ENCODE measurements around the gene CADPS.

The CADPS gene

DNA sequence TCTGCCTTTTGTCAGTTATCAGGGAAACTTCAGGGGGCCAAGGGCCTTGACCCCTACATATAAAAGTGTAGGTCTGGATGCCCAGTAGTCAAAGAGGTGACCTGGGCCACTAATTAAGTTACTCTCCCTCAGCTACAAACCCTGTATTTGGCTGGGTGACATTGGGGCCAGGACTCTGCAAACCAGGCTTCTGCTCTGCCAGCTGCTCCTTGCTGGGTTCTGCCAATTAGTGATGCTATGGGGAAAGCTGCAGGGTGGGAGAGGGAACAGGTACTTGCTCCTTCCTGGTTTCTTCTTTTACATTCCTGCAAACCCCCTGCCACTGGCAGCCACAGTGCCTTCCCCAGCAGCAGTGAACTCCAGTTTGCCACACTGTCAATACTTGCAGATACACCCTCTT lies 179.2 kb downstream of the CADPS start:
- TF ChIP-seq ZNF274 (IDR thresholded peaks at IDR 0.05; ENCODE audit: low read depth, low read length) (no peak), SUZ12 (IDR thresholded peaks at IDR 0.05; ENCODE audit: extremely low read depth, insufficient read depth, insufficient read length) (no peak), YY1 (IDR thresholded peaks at IDR 0.05; ENCODE audit: insufficient read depth, insufficient read length) (no peak)

DNA sequence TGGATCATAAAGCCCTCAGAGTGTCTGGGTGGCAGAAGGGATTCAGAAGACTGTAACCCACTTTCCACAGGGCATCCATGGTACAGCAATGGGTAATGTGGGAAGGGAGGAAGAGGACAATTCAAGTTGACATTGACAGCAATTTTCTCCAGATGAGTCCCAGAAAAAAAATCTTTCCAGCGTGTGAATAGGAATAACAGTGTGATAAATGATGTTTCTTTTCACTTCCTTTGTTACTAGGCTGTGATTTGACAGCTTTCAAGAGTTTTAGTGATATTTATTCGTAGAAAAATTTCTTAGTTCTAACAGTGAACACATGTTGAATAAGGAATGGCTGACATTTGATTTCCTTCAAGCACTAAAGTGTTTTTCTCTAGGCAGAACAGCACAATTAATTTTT lies 186.4 kb downstream of the CADPS start:
- Histone ChIP-seq H3K9ac (ENCODE audit: insufficient read length, low read depth) (no peak overlapping the region), H3K27me3 (ENCODE audit: insufficient read depth, insufficient read length) (no peaks in the 10 kb centered on the region), H3K9me3 (ENCODE audit: insufficient read depth, low read length) (no peaks in the 10 kb centered on the region), H3K4me3 (ENCODE audit: insufficient read length, low read depth) (no peak overlapping the region), H3K4me1 (ENCODE audit: insufficient read depth, insufficient read length) (no peaks in the 10 kb centered on the region), H3K36me3 (ENCODE audit: insufficient read depth, insufficient read length, low read length) (no peaks in the 10 kb centered on the region)
- DNase-seq (ENCODE audit: low read depth, low spot score) = no peak
- TF ChIP-seq YY1 (IDR thresholded peaks at IDR 0.05; ENCODE audit: insufficient read depth, insufficient read length) (no peak), SUZ12 (IDR thresholded peaks at IDR 0.05; ENCODE audit: extremely low read depth, insufficient read depth, insufficient read length) (no peak), ZNF274 (IDR thresholded peaks at IDR 0.05; ENCODE audit: low read depth, low read length) (no peak)

More for the DNA sequence above, 179.2 kb downstream of the CADPS start:
- no peaks in the 10 kb centered on the region for H3K27me3 ChIP-seq (ENCODE audit: insufficient read depth, insufficient read length)
- no peak for DNase-seq (ENCODE audit: low read depth, low spot score)
- no peaks in the 10 kb centered on the region for H3K36me3 ChIP-seq (ENCODE audit: insufficient read depth, insufficient read length, low read length)
- H3K9ac ChIP-seq (ENCODE audit: insufficient read length, low read depth) = no peak overlapping the region
- no peaks in the 10 kb centered on the region for H3K4me1 ChIP-seq (ENCODE audit: insufficient read depth, insufficient read length)
- H3K9me3 ChIP-seq (ENCODE audit: insufficient read depth, low read length) = no peaks in the 10 kb centered on the region
- H3K4me3 ChIP-seq (ENCODE audit: insufficient read length, low read depth) = no peak overlapping the region

DNA sequence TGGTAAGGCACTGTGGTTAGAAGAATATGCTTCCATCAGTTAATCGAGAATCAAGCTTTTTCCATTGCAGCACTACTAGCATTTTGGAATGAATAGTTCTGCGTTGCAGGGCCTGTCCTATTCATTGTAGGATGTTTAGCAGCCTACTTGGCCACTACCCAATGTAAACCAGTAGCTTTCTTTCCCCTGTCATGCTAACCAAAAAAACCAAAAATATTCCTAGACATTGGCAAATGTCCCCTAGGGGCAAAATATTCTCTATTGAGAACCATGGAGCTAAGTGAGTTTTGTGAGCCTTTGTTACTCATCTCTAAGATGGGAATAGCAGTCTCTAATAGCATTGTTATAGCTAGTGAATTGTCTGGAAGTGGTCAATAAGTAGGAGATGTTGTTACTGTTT lies 187.2 kb downstream of the CADPS start:
- Histone ChIP-seq H3K4me3 (ENCODE audit: insufficient read length, low read depth) (no peak overlapping the region), H3K4me1 (ENCODE audit: insufficient read depth, insufficient read length) (no peaks in the 10 kb centered on the region), H3K9ac (ENCODE audit: insufficient read length, low read depth) (no peak overlapping the region), H3K36me3 (ENCODE audit: insufficient read depth, insufficient read length, low read length) (no peaks in the 10 kb centered on the region), H3K27me3 (ENCODE audit: insufficient read depth, insufficient read length) (no peaks in the 10 kb centered on the region), H3K9me3 (ENCODE audit: insufficient read depth, low read length) (no peaks in the 10 kb centered on the region)
- no peak for DNase-seq (ENCODE audit: low read depth, low spot score)
- TF ChIP-seq ZNF274 (IDR thresholded peaks at IDR 0.05; ENCODE audit: low read depth, low read length) (no peak), YY1 (IDR thresholded peaks at IDR 0.05; ENCODE audit: insufficient read depth, insufficient read length) (no peak), SUZ12 (IDR thresholded peaks at IDR 0.05; ENCODE audit: extremely low read depth, insufficient read depth, insufficient read length) (no peak)

DNA sequence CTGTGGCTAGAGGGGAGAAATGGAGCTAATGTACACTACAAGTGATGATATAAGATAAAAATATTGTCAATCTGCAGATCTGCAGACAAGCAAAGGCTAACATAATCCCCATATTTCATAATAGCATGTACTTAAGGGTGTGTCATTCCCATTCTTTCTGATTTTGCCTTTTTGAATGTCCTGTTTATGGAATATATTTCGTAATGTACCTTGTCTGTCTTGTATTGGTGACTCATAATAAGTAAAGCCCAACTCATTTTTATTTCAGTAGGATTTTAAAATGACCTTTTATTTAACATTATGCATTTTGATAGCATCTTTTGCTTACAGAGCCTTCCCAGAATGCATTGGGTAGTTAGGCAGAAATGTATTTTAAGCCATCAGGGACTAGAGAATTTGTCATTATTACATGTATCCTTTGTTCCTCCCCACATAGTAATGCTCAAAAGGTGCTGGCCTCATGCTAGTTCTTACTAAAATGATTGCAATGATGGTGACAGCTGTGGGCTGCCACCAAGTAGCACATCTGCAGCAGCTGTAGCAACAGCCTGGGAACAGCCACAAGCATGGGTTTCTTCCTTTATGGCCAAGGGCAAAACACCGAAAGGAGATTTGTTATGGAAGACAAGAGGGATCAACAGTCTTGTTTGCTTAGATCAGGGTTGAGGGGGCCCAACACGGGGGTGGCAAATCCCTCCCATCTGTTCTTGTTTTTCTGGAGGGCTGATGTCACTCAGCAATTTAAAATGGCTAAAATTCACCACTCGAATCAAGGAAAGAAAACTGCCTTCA lies 188.5 kb downstream of the CADPS start:
- H3K27me3 ChIP-seq (ENCODE audit: insufficient read depth, insufficient read length) = no peaks in the 10 kb centered on the region
- H3K4me3 ChIP-seq (ENCODE audit: insufficient read length, low read depth) = no peak overlapping the region
- H3K9me3 ChIP-seq (ENCODE audit: insufficient read depth, low read length) = no peaks in the 10 kb centered on the region
- H3K4me1 ChIP-seq (ENCODE audit: insufficient read depth, insufficient read length) = no peaks in the 10 kb centered on the region
- H3K9ac ChIP-seq (ENCODE audit: insufficient read length, low read depth) = no peak overlapping the region
- no peak for DNase-seq (ENCODE audit: low read depth, low spot score)
- no peak for TF ChIP-seq SUZ12 (IDR thresholded peaks at IDR 0.05; ENCODE audit: extremely low read depth, insufficient read depth, insufficient read length)
- TF ChIP-seq YY1 (IDR thresholded peaks at IDR 0.05; ENCODE audit: insufficient read depth, insufficient read length) = no peak
- no peak for TF ChIP-seq ZNF274 (IDR thresholded peaks at IDR 0.05; ENCODE audit: low read depth, low read length)
- H3K36me3 ChIP-seq (ENCODE audit: insufficient read depth, insufficient read length, low read length) = no peaks in the 10 kb centered on the region

DNA sequence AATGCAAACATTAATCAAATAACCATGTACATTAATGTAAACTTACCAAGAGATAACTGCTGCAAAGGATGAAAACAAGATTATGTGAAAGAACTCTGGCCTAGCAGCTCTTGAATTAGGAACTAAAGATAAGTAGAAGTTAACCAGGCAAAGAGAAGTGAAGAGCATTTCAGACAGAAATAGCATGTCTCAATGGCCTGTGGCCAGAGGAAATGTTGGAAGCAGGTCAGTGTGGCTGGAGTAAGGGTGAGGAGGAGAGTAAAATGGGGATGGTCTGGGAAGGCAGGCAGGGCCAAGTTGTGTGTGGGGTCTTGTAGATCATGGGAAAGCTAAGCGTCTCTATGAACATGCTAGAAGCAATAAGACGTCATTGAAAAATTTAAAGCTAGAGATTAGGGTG lies 192.4 kb downstream of the CADPS start:
- no peaks in the 10 kb centered on the region for H3K36me3 ChIP-seq (ENCODE audit: insufficient read depth, insufficient read length, low read length)
- DNase-seq (ENCODE audit: low read depth, low spot score) = no peak
- H3K4me1 ChIP-seq (ENCODE audit: insufficient read depth, insufficient read length) = no peaks in the 10 kb centered on the region
- no peak overlapping the region for H3K9ac ChIP-seq (ENCODE audit: insufficient read length, low read depth)
- H3K4me3 ChIP-seq (ENCODE audit: insufficient read length, low read depth) = no peak overlapping the region
- H3K9me3 ChIP-seq (ENCODE audit: insufficient read depth, low read length) = no peaks in the 10 kb centered on the region
- TF ChIP-seq ZNF274 (IDR thresholded peaks at IDR 0.05; ENCODE audit: low read depth, low read length) (no peak), SUZ12 (IDR thresholded peaks at IDR 0.05; ENCODE audit: extremely low read depth, insufficient read depth, insufficient read length) (no peak), YY1 (IDR thresholded peaks at IDR 0.05; ENCODE audit: insufficient read depth, insufficient read length) (no peak)
- no peaks in the 10 kb centered on the region for H3K27me3 ChIP-seq (ENCODE audit: insufficient read depth, insufficient read length)

DNA sequence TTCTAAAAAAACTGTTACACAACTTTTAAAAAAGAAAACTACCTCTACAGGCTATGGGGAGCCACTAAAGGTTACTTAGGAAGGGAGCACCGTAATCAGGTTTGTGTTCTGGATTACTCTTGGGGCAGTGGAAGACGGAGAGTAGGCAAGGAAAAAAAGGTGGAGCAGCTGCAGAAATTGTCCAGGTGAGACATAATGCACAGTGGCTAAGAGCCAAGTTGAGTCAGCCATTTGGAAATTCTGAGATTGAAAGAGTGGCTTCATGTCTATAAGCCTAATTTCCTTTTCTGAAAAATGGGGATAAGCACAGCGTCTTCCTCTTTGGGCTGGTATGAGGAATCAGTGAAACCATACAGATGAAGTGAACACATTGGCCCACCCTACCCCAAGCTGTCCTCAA lies 195.2 kb downstream of the CADPS start:
- no peak for DNase-seq (ENCODE audit: low read depth, low spot score)
- Histone ChIP-seq H3K27me3 (ENCODE audit: insufficient read depth, insufficient read length) (no peaks in the 10 kb centered on the region), H3K36me3 (ENCODE audit: insufficient read depth, insufficient read length, low read length) (no peaks in the 10 kb centered on the region), H3K9me3 (ENCODE audit: insufficient read depth, low read length) (no peaks in the 10 kb centered on the region; the same call in 1 of the 2 replicates), H3K4me3 (ENCODE audit: insufficient read length, low read depth) (no peak overlapping the region), H3K4me1 (ENCODE audit: insufficient read depth, insufficient read length) (no peaks in the 10 kb centered on the region), H3K9ac (ENCODE audit: insufficient read length, low read depth) (no peak overlapping the region)
- TF ChIP-seq ZNF274 (IDR thresholded peaks at IDR 0.05; ENCODE audit: low read depth, low read length) = no peak
- TF ChIP-seq SUZ12 (IDR thresholded peaks at IDR 0.05; ENCODE audit: extremely low read depth, insufficient read depth, insufficient read length) = no peak
- no peak for TF ChIP-seq YY1 (IDR thresholded peaks at IDR 0.05; ENCODE audit: insufficient read depth, insufficient read length)

DNA sequence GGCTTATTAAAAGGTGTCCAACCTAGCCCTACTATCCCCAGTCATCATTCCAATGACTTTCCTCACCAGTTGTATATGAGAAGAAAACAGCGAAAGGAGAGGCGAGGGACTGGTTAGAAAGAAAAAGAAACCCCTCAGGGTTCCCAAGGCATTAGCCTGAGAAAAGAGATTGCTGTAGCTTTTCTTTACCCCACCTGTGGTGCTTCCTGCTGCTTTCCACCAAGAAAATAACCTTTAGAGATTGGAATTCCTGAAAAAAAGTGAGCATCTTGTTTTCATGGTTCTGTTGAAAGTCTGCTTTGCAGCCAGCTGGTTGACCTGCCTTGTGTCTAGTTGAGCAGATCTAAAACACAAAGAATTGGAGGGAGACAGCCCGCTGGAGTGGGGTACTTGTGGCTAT lies 196.4 kb downstream of the CADPS start:
- peak; percentile 84 for DNase-seq (ENCODE audit: low read depth, low spot score)
- Histone ChIP-seq H3K36me3 (ENCODE audit: insufficient read depth, insufficient read length, low read length) (no peaks in the 10 kb centered on the region), H3K9me3 (ENCODE audit: insufficient read depth, low read length) (no peaks in the 10 kb centered on the region; the same call in 1 of the 2 replicates), H3K4me1 (ENCODE audit: insufficient read depth, insufficient read length) (no peaks in the 10 kb centered on the region), H3K9ac (ENCODE audit: insufficient read length, low read depth) (no peak overlapping the region), H3K27me3 (ENCODE audit: insufficient read depth, insufficient read length) (no peaks in the 10 kb centered on the region), H3K4me3 (ENCODE audit: insufficient read length, low read depth) (no peak overlapping the region)
- no peak for TF ChIP-seq SUZ12 (IDR thresholded peaks at IDR 0.05; ENCODE audit: extremely low read depth, insufficient read depth, insufficient read length)
- TF ChIP-seq YY1 (IDR thresholded peaks at IDR 0.05; ENCODE audit: insufficient read depth, insufficient read length) = no peak
- TF ChIP-seq ZNF274 (IDR thresholded peaks at IDR 0.05; ENCODE audit: low read depth, low read length) = no peak
